GM12878 (cell line): ENCODE data around the gene IFNGR2. TPM values are rescaled to one million over a fixed set of nuclear protein-coding genes. Genes with fewer than 3 reads are reported as not detected.

Experiments
- BCL3 ChIP-seq: IDR thresholded peaks from 2 replicates; pipeline ENCODE4 v1.6.1; 2011; ENCODE audit warnings: borderline replicate concordance, low read depth, mild to moderate bottlenecking, moderate library complexity, low read length; ENCODE audit not compliant: insufficient read depth, poor library complexity, severe bottlenecking
- CBX5 ChIP-seq: sonication (generic); IDR thresholded peaks from 2 replicates; pipeline ENCODE4 v1.6.1; 2016; ENCODE audit warnings: low read depth, moderate library complexity, mild to moderate bottlenecking, inconsistent platforms
- EED ChIP-seq: sonication (generic); IDR thresholded peaks from 2 replicates; pipeline ENCODE4 v1.6.1; 2016; ENCODE audit warnings: antibody characterized with exemption, low read depth
- IRF4 ChIP-seq: IDR thresholded peaks from 2 replicates; pipeline ENCODE4 v1.6.1; 2011; ENCODE audit warnings: low read depth, low read length
- KLF5 ChIP-seq: fragments of 450-650 bp; IDR thresholded peaks from 2 replicates; pipeline ENCODE4 v1.6.1; 2014; ENCODE audit warnings: mild to moderate bottlenecking; ENCODE audit not compliant: partially characterized antibody
- MLLT1 ChIP-seq: fragments of 450-650 bp; IDR thresholded peaks from 2 replicates; pipeline ENCODE4 v1.6.1; 2016; ENCODE audit warnings: mild to moderate bottlenecking
- NFIC ChIP-seq: IDR thresholded peaks from 2 replicates; pipeline ENCODE4 v1.6.1; 2012; ENCODE audit warnings: low read depth, mild to moderate bottlenecking, inconsistent platforms, low read length, moderate library complexity
- RELB ChIP-seq: fragments of 450-650 bp; IDR thresholded peaks from 2 replicates; pipeline ENCODE4 v1.6.1; 2017; ENCODE audit warnings: low read depth, mild to moderate bottlenecking, moderate library complexity
- SMAD1 ChIP-seq: fragments of 450-650 bp; IDR thresholded peaks from 2 replicates; pipeline ENCODE4 v1.6.1; 2018; ENCODE audit warnings: mild to moderate bottlenecking, low read depth; ENCODE audit not compliant: partially characterized antibody
- SP1 ChIP-seq: IDR thresholded peaks from one replicate; pipeline ENCODE4 v1.6.1; 2011; ENCODE audit warnings: low read depth, low read length
- USF1 ChIP-seq: IDR thresholded peaks from 2 replicates; pipeline ENCODE4 v1.6.1; 2011; ENCODE audit warnings: borderline replicate concordance, low read depth, mild to moderate bottlenecking, moderate library complexity, mixed read lengths, low read length; ENCODE audit not compliant: insufficient read depth; ENCODE audit errors: extremely low read length
- polyA plus RNA-seq, 11 experiments: library from polyadenylated mRNA; depleted of rRNA in 4 of 11; unstranded in 6 of 11; stranded (reverse) in 5 of 11; fragments of >200 nt; fragmentation: Nextera tagmentation in 4 of 11; fragmentation: Illumina TruSeq in 1 of 11; extraction: Ambion mirVana in 4 of 11; extraction: Trizol in 1 of 11; gene quantifications; 1 replicate in 1 of 11; 2 replicates in 10 of 11; pipeline versions ENCODE4 v1.2.1 to v1.2.3, GENCODE V29; 2011 to 2016; ENCODE audit warnings: inconsistent platforms in 2 of 11, missing spikeins in 2 of 11, low read depth in 1 of 11
- total RNA-seq, 4 experiments: library from RNA; depleted of rRNA in 3 of 4; stranded (reverse); fragments of >200 nt in 3 of 4; fragmentation: Illumina TruSeq in 1 of 4; extraction: Trizol in 1 of 4; gene quantifications; 2 replicates each; pipeline versions ENCODE4 v1.2.1 to v1.2.3, GENCODE V29; 2013 to 2021
- TF ChIP-seq, protein P1 (sequence below): fragments of 450-650 bp; IDR thresholded peaks from 2 replicates; pipeline ENCODE4 v1.6.1; 2017; ENCODE audit warnings: mild to moderate bottlenecking

The IFNGR2 gene
- total and polyA plus RNA-seq, 10 of the 15 experiments (the other 5 are each of a cell fraction or from before 2014, with no cell fraction given) = 23.6 to 98.8 (median 77.0) TPM

GRCh38 chr21:33383056-33383888, 19.9 kb upstream of the IFNGR2 start (continued):
- TF ChIP-seq MLLT1 (peak; percentile 71), KLF5 (no peak), BCL3 (peak; percentile 56), IRF4 (peak; percentile 37; the same call in 1 of the 2 replicates), USF1 (peak; percentile 94), NFIC (peak; percentile 91), SMAD1 (peak; percentile 10), CBX5 (peak; percentile 43; the same call in 1 of the 2 replicates), EED (peak; percentile 98), RELB (peak; percentile 99), SP1 (no peak)
- TF ChIP-seq, protein P1, sequence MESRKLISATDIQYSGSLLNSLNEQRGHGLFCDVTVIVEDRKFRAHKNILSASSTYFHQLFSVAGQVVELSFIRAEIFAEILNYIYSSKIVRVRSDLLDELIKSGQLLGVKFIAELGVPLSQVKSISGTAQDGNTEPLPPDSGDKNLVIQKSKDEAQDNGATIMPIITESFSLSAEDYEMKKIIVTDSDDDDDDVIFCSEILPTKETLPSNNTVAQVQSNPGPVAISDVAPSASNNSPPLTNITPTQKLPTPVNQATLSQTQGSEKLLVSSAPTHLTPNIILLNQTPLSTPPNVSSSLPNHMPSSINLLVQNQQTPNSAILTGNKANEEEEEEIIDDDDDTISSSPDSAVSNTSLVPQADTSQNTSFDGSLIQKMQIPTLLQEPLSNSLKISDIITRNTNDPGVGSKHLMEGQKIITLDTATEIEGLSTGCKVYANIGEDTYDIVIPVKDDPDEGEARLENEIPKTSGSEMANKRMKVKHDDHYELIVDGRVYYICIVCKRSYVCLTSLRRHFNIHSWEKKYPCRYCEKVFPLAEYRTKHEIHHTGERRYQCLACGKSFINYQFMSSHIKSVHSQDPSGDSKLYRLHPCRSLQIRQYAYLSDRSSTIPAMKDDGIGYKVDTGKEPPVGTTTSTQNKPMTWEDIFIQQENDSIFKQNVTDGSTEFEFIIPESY = no peak
